ENCODE measurements around the gene PPP1R36.
"Not testable (repeated sequence)": the region's sequence is repeated elsewhere in the genome, so short reads cannot be mapped to it uniquely, and the experiment has no call there.

PPP1R36 gene

DNA sequence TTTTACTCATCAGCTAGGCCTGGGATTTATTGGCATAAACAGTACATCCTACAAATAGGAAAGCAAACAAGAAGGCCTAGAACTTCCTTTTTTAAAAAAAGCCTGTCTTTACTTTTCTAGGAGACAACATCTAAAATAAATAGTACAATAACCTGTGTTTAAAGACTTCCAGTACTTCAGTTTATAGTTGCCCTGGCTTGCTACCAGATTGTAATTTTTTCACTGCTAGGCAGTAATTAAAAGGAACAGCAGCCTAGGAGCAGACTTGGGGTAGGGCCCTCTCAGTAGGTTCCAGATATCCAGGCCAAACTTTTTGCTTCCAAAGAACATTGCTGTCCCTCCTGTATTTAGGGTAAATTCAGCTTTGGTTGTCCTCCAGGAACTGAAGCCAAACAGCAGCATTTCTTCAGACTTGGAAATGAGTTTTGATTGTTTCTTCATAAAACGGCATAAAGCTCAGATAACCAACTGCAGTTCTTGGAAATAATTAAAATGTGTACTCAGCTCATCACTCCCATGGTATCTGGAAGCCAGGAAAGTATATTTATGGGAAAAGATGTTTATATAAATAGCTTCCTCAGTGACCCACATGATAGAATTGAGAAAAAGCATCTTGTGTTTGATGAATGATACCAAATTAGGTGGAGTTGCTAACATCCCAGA lies 61.7 kb downstream of the PPP1R36 start:
- H3K27ac Mint-ChIP-seq = no peak overlapping the region
- H3K9me3 Mint-ChIP-seq = no peaks in the 10 kb centered on the region
- no peaks in the 10 kb centered on the region for H3K36me3 Mint-ChIP-seq
- H3K4me3 Mint-ChIP-seq = no peak overlapping the region
- peaks cover 2% of the 10 kb centered on the region for H3K27me3 Mint-ChIP-seq
- H3K4me1 Mint-ChIP-seq = no peaks in the 10 kb centered on the region

DNA sequence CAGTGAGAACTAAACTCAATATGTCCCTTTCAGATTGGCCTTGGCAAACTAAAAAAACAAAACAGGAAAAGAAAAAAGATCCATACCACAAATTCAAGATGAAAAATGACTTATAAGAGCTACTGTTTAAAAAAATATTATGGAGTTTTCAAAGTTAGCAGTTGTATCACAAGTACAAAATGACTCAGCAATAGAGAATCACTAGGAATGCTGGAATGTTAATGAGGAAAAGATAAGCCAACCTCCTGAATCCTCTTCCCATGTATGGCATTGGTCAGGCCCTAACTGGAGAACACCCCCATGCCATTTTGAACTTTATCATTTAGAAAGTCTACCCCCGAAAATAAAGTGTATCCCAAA lies 62.2 kb downstream of the PPP1R36 start:
- Mint-ChIP-seq H3K9me3 (no peaks in the 10 kb centered on the region), H3K27me3 (peaks cover 2% of the 10 kb centered on the region), H3K4me3 (no peak overlapping the region), H3K27ac (no peak overlapping the region), H3K4me1 (no peaks in the 10 kb centered on the region), H3K36me3 (no peaks in the 10 kb centered on the region)

DNA sequence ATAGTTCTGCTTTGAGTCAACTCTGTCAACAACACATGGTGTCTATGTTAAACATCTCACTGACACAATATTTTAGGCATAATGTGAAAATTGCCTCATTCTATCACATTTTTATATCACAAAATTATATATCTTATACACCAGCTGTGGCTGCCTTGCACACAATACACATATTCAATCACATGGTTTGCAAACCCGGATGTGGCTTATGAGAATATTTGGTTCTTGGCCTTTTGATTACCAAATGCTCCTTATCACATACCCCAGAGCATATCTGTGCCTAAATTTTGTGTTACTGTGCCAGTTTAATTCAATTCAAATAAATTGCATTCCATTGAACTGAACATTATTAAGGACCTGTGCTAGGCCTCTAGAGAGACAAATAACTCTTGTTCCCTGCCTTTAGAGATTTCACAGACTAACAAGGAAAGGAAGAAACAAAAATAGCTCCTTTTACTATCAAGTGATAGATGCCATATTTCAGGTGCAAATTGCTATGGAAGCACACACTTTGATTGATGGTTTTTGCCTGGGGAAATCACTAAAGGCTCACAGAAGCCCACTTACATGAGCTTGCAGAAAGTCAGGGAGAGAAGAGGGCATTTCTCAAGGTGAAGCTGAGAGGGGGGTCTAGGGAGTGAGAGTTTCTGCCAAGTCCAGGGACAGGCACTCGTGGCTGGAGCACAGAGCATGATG lies 63.4 kb downstream of the PPP1R36 start:
- Mint-ChIP-seq H3K4me1 (no peaks in the 10 kb centered on the region), H3K27ac (no peak overlapping the region), H3K27me3 (no peaks in the 10 kb centered on the region), H3K4me3 (no peak overlapping the region), H3K9me3 (no peaks in the 10 kb centered on the region), H3K36me3 (no peaks in the 10 kb centered on the region)

DNA sequence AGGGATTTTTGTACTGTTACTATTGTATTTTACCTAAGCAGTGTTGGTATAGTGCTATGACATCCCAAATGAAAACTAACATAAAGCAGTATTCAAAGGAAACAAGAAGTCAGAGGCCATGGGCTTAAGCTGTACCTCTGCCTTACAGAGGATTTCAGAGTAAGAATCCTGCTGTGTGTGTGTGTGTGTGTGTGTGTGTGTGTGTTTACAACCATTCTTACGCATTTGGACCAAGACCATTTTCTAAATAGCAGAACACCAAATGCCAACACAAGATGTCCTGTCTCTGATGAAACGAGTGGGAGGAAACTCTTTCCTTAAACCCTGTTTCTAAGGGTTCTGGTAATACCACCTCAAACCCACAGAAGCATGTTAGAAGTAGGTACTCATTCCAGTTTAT lies 64.4 kb downstream of the PPP1R36 start:
- no peaks in the 10 kb centered on the region for H3K27me3 Mint-ChIP-seq

DNA sequence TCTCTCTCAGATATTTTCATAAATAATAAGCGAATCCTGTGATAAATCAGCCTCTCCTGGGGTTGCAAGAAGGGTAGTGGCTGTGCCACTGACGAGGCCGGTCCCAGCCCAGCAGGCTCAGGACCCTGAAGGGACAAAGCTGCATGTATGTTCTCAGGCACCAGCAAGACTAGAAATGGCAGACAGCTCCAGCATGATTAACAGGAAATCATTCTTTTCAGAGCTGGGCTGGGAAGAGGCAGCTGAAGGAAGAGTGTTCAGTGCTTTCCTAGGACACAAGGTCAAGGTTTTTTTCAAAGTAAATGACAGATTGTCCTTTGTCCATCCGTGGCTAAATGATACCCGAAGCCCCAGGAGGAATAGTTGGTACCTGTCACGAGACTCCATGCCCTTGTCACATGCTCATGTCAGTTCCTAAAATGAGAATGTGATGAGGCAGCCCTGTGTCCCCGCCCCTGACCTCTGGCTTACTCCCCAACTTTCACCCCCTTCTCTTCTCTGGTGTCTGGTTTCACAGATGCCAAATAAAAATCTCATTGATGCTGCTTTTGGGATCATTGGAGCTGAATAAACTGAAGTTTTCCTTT lies 65.1 kb downstream of the PPP1R36 start:
- Mint-ChIP-seq H3K4me3 (no peak overlapping the region), H3K36me3 (no peaks in the 10 kb centered on the region), H3K27ac (no peak overlapping the region), H3K9me3 (no peaks in the 10 kb centered on the region), H3K4me1 (no peaks in the 10 kb centered on the region), H3K27me3 (no peaks in the 10 kb centered on the region)

More for the DNA sequence above, 64.4 kb downstream of the PPP1R36 start:
- Mint-ChIP-seq H3K36me3 (no peaks in the 10 kb centered on the region), H3K4me1 (no peaks in the 10 kb centered on the region), H3K9me3 (no peaks in the 10 kb centered on the region), H3K27ac (no peak overlapping the region), H3K4me3 (no peak overlapping the region)

DNA sequence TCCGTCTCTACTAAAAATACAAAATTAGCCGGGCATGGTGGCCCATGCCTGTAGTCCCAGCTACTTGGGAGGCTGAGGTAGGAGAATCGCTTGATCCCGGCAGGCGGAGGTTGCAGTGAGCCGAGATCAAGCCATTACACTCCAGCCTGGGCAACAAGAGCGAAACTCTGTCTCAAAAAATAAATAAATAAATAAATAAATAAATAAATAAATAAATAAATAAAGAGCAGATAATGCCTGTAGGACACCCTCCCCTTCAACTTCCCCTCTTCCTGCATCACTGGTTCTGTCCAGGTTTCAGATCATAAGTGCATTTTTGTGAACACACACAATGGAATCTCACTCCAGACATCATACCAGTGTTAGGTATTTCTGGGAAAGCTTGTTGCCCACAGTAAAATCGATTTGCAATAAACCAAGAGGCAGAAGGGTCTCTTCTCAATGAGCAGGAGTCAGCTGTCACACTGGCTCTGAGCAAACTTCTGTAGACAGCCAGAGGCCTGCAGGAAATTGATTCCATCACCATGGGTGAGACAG lies 68.2 kb downstream of the PPP1R36 start:
- H3K9me3 Mint-ChIP-seq, H3K36me3 Mint-ChIP-seq, H3K27ac Mint-ChIP-seq, H3K4me1 Mint-ChIP-seq, H3K27me3 Mint-ChIP-seq, H3K4me3 Mint-ChIP-seq: not testable (repeated sequence)

DNA sequence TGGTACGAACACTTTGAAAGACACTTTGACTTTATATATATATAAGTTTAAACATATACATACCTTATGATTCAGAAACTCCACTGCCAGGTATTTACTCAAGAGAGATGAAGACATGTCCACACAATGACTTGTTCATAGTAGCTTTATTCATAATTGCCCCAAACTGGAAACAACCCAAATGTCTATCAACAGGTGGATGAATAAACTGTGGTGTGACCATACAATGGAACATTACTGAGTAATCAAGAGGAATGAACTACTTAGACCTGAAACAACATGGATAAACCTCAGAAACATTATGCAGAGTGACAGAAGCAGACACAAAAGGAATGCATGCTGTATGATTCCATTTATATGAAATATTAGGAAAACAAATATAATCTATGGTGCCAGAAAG lies 71.1 kb downstream of the PPP1R36 start:
- Mint-ChIP-seq H3K4me1 (no peaks in the 10 kb centered on the region), H3K27me3 (no peaks in the 10 kb centered on the region), H3K4me3 (no peak overlapping the region), H3K27ac (no peak overlapping the region), H3K9me3 (no peaks in the 10 kb centered on the region), H3K36me3 (no peaks in the 10 kb centered on the region)

DNA sequence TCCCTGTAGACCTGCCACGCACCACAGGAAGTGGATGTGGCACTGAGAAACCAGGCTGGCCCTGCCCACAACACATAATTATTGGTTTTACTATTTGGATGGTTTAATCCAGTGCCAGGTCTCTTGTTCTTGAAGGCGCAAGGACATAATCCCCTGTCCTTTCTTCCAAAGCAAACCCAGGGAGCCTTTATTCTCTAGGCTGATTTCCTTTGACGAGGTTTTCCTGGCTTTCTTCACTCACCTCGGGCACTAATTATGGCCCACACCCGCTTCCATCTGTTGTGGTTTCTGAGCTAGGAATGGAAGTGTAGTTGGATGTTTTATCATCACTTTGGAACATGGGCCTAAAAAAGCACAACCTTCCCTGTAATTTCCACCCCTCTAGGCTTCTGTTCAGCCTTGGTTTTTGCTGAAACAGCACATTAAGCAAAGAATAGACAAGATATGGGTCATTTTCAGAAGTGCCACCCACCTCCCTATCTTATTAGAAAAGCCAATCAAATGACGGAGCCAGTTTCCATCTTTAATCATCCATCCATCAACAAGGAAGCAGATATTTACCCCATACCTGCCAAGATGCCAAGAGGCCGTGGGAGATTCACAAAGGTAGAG lies 73.9 kb downstream of the PPP1R36 start:
- no peak overlapping the region for H3K4me3 Mint-ChIP-seq

DNA sequence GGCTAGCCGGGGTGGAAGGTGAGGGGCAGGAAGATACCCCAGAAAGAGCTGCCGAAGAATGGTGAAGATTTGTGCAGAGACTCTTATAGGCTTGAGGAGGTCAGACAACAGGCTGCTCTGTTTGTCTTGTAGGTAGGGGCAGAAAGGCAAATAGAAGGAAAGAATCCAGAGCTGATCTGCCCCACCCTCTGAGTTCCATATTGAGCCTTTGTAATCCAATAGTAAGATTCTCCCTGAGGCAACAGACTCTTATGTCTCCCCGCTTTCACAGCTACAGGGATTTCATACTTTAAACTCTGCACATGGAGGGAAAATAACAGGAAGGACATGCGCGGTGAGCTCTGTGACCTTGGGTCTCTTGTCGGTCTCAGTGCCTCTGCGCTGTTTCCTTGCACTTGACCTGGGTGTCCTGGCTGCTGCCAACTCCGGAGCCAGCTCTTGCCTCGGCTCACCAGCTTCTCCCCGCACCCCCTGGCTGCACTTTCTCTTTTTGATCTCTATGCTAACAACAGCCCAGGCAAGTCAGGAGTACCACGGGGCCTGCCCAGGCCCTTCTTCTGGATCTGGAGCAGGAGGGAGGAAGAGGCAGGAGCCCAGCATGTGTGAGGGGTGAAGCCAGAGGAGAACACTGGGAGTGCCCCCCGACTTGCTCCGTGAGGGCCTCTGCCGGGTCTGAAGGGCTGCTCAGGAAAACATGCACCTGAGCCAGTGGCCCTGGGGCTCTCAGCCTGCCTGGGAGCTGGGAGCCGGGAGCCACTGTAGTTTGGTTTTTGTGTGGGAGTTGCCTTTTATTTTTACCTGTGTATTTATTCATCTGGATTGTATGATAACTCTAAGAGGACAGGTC lies 75.8 kb downstream of the PPP1R36 start:
- H3K9me3 Mint-ChIP-seq = no peaks in the 10 kb centered on the region
- no peaks in the 10 kb centered on the region for H3K27me3 Mint-ChIP-seq
- no peaks in the 10 kb centered on the region for H3K4me1 Mint-ChIP-seq
- no peaks in the 10 kb centered on the region for H3K36me3 Mint-ChIP-seq
- H3K4me3 Mint-ChIP-seq = no peak overlapping the region
- H3K27ac Mint-ChIP-seq = no peak overlapping the region

More for the DNA sequence above, 73.9 kb downstream of the PPP1R36 start:
- Mint-ChIP-seq H3K4me1 (no peaks in the 10 kb centered on the region), H3K27ac (no peak overlapping the region), H3K9me3 (no peaks in the 10 kb centered on the region), H3K36me3 (no peaks in the 10 kb centered on the region), H3K27me3 (no peaks in the 10 kb centered on the region)

DNA sequence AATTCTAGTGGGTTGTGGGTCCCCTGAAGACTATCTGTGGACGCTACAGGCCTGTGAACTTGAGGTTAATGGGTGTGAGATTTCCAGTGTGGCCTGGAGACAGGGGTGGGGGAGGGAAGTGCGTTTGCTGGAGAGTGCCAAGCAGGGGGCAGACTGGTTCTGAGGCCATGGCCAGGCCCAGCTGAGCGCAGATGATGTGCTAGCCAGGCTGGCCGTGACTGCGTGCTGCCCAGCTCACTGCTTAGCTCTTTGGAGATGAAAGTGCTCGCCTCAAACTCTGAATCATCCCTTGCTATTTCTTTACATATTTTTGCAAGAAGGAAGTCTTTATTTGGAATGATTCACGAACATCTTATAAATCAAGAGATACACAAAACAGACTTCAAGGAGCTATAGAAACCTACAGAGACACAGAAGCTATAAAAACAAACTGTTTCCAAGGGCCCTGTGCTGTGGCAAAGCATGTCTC lies 79.2 kb downstream of the PPP1R36 start:
- H3K4me3 Mint-ChIP-seq = no peak overlapping the region
- no peaks in the 10 kb centered on the region for H3K9me3 Mint-ChIP-seq
- no peak overlapping the region for H3K27ac Mint-ChIP-seq
- H3K36me3 Mint-ChIP-seq = no peaks in the 10 kb centered on the region
- no peaks in the 10 kb centered on the region for H3K4me1 Mint-ChIP-seq
- no peaks in the 10 kb centered on the region for H3K27me3 Mint-ChIP-seq

DNA sequence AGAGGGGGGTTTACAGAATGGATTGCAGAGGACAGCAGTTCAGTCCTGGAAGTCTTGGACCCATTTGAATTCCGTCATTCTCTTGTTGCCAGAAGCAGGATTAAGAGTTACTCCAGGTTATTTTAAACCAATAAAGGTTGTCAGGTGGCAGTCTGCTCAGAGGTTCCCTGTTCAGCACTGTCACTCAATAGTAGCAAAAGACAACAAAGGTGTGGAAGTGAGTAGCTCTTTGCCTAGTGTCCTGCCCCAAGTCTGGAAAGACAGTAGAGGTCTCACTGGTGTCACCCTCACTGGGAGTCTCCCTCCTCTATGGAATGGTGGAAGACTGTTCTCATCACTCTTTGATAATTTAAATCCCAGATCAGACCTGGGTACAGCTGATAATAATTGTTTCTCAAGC lies 81.0 kb downstream of the PPP1R36 start:
- Mint-ChIP-seq H3K9me3 (no peaks in the 10 kb centered on the region), H3K36me3 (no peaks in the 10 kb centered on the region), H3K4me3 (no peak overlapping the region), H3K4me1 (no peaks in the 10 kb centered on the region), H3K27me3 (no peaks in the 10 kb centered on the region), H3K27ac (no peak overlapping the region)

DNA sequence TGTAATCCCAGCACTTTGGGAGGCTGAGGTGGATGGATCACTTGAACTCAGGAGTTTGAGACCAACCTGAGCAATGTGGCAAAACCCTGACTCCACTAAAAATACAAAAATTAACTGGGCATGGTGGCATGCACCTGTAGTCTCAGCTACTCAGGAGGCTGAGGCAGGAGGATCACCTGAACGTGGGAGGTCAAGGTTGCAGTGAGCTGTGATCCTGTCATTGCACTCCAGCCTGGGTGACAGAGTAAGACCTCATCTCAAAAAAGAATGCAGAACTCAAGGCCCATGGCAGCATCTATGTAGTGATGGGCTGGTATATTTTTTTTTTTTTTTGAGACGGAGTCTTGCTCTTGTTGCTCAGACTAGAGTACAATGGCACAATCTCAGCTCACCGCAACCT lies 81.5 kb downstream of the PPP1R36 start:
- not testable (repeated sequence) for H3K4me1 Mint-ChIP-seq, H3K27ac Mint-ChIP-seq, H3K36me3 Mint-ChIP-seq, H3K27me3 Mint-ChIP-seq, H3K9me3 Mint-ChIP-seq, H3K4me3 Mint-ChIP-seq

DNA sequence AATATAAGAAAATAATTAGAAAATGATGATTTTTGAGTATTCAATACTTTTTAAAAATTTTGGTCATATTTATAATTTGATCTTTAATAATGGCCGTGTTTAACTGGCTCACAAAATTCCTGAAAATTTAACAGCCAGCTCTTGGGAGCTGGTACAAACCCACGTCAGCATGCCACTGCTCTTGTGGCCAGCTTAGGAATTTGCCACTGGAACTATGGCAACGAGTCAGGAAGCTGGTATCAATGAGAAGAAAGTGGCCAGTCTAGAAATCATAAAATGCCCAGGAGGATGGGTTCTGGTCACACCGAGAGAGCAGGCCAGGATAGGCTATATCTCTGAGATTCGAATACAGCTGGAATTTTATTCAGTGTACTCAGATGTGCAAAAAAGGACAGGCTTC lies 82.3 kb downstream of the PPP1R36 start:
- H3K9me3 Mint-ChIP-seq = no peaks in the 10 kb centered on the region
- H3K27me3 Mint-ChIP-seq = no peaks in the 10 kb centered on the region
- no peaks in the 10 kb centered on the region for H3K4me1 Mint-ChIP-seq
- no peak overlapping the region for H3K27ac Mint-ChIP-seq
- H3K36me3 Mint-ChIP-seq = no peaks in the 10 kb centered on the region
- H3K4me3 Mint-ChIP-seq = no peak overlapping the region

DNA sequence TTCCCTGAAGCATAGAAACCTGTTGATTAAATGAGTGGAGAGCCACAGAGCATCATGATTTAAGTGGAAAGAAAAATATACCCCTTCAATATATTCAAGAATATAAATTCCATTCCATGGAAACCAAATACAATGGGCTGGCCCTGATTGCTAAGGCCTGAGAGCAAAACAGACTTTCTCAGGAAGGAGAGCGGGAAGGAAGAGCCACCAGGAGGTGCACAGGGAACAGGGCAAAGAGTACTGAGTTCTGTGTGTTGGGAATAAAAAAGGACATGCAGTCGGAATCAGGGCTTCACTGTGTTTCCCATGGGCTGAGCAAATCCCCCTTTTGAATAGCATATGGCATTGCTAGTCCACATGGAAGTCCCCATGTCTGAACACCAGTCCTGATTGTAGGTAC lies 84.8 kb downstream of the PPP1R36 start:
- no peaks in the 10 kb centered on the region for H3K4me1 Mint-ChIP-seq

DNA sequence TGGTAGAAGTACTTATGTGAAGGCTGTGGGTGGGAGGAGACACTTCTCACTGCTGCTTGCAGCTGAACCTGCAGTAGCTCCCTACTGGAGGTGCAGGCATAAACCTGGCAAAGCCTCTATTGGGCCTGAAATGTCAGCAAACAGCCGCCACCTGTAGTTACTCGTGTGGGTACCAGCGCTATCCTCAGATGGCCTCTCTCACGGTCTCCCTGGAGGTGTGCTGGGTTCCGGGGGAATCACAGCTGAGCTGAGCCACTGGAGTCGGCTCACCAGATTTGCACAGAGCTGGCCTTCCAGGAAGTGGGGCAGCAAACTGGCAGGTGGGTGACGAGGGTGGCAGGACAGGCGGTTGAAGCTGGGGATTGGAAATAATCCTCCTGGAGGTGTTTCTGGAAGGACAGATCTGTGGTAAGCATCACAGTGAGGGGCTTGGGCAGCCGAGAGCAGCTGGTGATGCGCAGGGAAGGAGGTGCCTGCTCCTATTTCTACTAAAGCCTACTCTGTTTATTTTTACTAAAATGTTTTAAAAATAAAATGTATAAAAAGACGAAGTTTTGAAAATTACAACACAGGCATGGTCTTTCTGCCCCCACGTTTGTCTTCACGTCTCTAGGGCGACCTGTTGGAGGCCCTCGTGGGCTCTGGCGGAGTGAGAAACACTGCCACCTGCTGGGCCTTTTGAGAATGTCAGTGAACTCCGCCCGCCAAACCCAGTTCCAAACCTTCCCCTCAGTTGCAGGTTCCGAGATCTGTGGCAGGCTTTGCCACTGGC lies 86.6 kb downstream of the PPP1R36 start:
- Mint-ChIP-seq H3K4me1 (no peaks in the 10 kb centered on the region), H3K27me3 (peaks cover 2% of the 10 kb centered on the region), H3K27ac (no peak overlapping the region), H3K4me3 (no peak overlapping the region), H3K9me3 (no peaks in the 10 kb centered on the region), H3K36me3 (no peaks in the 10 kb centered on the region)

More for the DNA sequence above, 84.8 kb downstream of the PPP1R36 start:
- H3K9me3 Mint-ChIP-seq = no peaks in the 10 kb centered on the region
- no peaks in the 10 kb centered on the region for H3K36me3 Mint-ChIP-seq
- H3K27me3 Mint-ChIP-seq = no peaks in the 10 kb centered on the region
- no peak overlapping the region for H3K27ac Mint-ChIP-seq
- H3K4me3 Mint-ChIP-seq = no peak overlapping the region
